Activated CD4-positive, alpha-beta memory T cell treated with anti-CD3 and anti-CD28 coated beads for 36 hours (primary cell): Measurements from ENCODE around the gene MBTD1. TPM values are rescaled to one million over a fixed set of nuclear protein-coding genes. Genes with fewer than 3 reads are reported as not detected.
A peak's percentile ranks its signal among the peaks of the same experiment; 100 is the strongest.
"Not testable (repeated sequence)": the region's sequence is repeated elsewhere in the genome, so short reads cannot be mapped to it uniquely, and the experiment has no call there.

Experiments
- CTCF ChIA-PET: fragments of 350-600 bp; sonication (Branson Sonifier 250); formaldehyde crosslinking; loops from one replicate; lab custom pipeline; 2021; ENCODE audit warnings: antibody characterized with exemption, inconsistent platforms; lab: Charles Lee
- POLR2A ChIA-PET: fragments of 350-600 bp; sonication (Branson Sonifier 250); formaldehyde crosslinking; loops from one replicate; lab custom pipeline; 2021; ENCODE audit warnings: antibody characterized with exemption; lab: Charles Lee
- DNase-seq: peaks from one replicate; pipeline ENCODE4 v3.0.0-alpha.2; 2020
- H3K27ac Mint-ChIP-seq: one replicate; pipeline ENCODE4 v1.8.0; 2021; ENCODE audit warnings: mixed read lengths
- H3K27me3 Mint-ChIP-seq: one replicate; pipeline ENCODE4 v1.8.0; 2021; ENCODE audit warnings: mixed read lengths
- H3K36me3 Mint-ChIP-seq: one replicate; pipeline ENCODE4 v1.8.0; 2021; ENCODE audit warnings: mixed read lengths
- H3K4me1 Mint-ChIP-seq: one replicate; pipeline ENCODE4 v1.8.0; 2021; ENCODE audit warnings: low read depth, mixed read lengths
- H3K4me3 Mint-ChIP-seq: one replicate; pipeline ENCODE4 v1.8.0; 2021; ENCODE audit warnings: mild to moderate bottlenecking, mixed read lengths
- H3K9me3 Mint-ChIP-seq: one replicate; pipeline ENCODE4 v1.8.0; 2021; ENCODE audit warnings: mixed read lengths
- intact Hi-C: fragments of 100-400 bp; cut with micrococcal nuclease; formaldehyde crosslinking; loops from one replicate; pipeline ENCODE4 v1.15.1; 2023
- total RNA-seq, 2 experiments: library from RNA; stranded (reverse); gene quantifications; one replicate each; pipeline ENCODE4 v1.2.3, GENCODE V29; 2021

MBTD1 gene
- total RNA-seq, 2 experiments from 2014 or later = 7.5 to 7.8 TPM

- Mint-ChIP-seq H3K4me1 (peaks cover 18% of the 10 kb centered on the region), H3K36me3 (peaks cover 34% of the 10 kb centered on the region)
- CTCF ChIA-PET = interaction anchor here (0.7 to 1.1 kb wide), 2 partner anchors 13 to 168 kb away, joined by 3 read pairs; no protein-coding TSS in a partner anchor
- H3K27me3 Mint-ChIP-seq, H3K27ac Mint-ChIP-seq, intact Hi-C loops, H3K4me3 Mint-ChIP-seq, POLR2A ChIA-PET, DNase-seq, H3K9me3 Mint-ChIP-seq: not testable (repeated sequence)
Measured at GRCh38 chr17:51172030-51172429, 87.8 kb downstream of the MBTD1 start.

GRCh38 chr17:51170736-51171135, 89.1 kb downstream of the MBTD1 start:
- DNase-seq = no peak
- ChIA-PET CTCF (no interaction called here), POLR2A (interaction anchor here (0.6 to 1.0 kb wide), 3 partner anchors 8 to 96 kb away, joined by 3 to 4 read pairs (median 4); no protein-coding TSS in a partner anchor)
- H3K36me3 Mint-ChIP-seq = peaks cover 34% of the 10 kb centered on the region
- no peak overlapping the region for H3K4me3 Mint-ChIP-seq
- no peaks in the 10 kb centered on the region for H3K27me3 Mint-ChIP-seq
- peaks cover 22% of the 10 kb centered on the region for H3K4me1 Mint-ChIP-seq
- no peak overlapping the region for H3K27ac Mint-ChIP-seq
- intact Hi-C loops = no loop called here
- H3K9me3 Mint-ChIP-seq = no peaks in the 10 kb centered on the region

GRCh38 chr17:51169340-51169739, 90.5 kb downstream of the MBTD1 start:
- peak overlapping the region; percentile 57 for H3K27ac Mint-ChIP-seq
- H3K4me3 Mint-ChIP-seq = no peak overlapping the region
- DNase-seq = no peak
- CTCF ChIA-PET = interaction anchor here (1.7 kb wide), 1 partner anchor 16 kb away, joined by 6 read pairs; the partner anchor contains the start of gene NME1
- no peaks in the 10 kb centered on the region for H3K9me3 Mint-ChIP-seq
- peaks cover 34% of the 10 kb centered on the region for H3K36me3 Mint-ChIP-seq
- no peaks in the 10 kb centered on the region for H3K27me3 Mint-ChIP-seq
- POLR2A ChIA-PET = no interaction called here
- intact Hi-C loops = loop anchor here (5.0 kb wide), 1 partner anchor 167 kb away; no protein-coding TSS in a partner anchor
- peaks cover 29% of the 10 kb centered on the region for H3K4me1 Mint-ChIP-seq

GRCh38 chr17:51166987-51167931, 92.6 kb downstream of the MBTD1 start:
- CTCF ChIA-PET = no interaction called here
- Mint-ChIP-seq H3K4me1 (peaks cover 29% of the 10 kb centered on the region), H3K4me3 (peak overlapping the region; percentile 79), H3K27me3 (no peaks in the 10 kb centered on the region), H3K27ac (peak overlapping the region; percentile 82), H3K9me3 (no peaks in the 10 kb centered on the region), H3K36me3 (peaks cover 35% of the 10 kb centered on the region)
- intact Hi-C loops = loop anchor here (1.0 to 5.0 kb wide), 4 partner anchors 14 to 165 kb away; partner anchors contain the start of genes MBTD1, NME1 and UTP18
- DNase-seq = peak; percentile 80
- POLR2A ChIA-PET = interaction anchor here (1.6 to 2.1 kb wide), 2 partner anchors 14 to 301 kb away, joined by 3 to 16 read pairs; partner anchors contain the start of genes NME1 and TOB1

- H3K4me1 Mint-ChIP-seq = peaks cover 29% of the 10 kb centered on the region
- peak; percentile 77 for DNase-seq
- no peaks in the 10 kb centered on the region for H3K27me3 Mint-ChIP-seq
- no peaks in the 10 kb centered on the region for H3K9me3 Mint-ChIP-seq
- H3K36me3 Mint-ChIP-seq = peaks cover 38% of the 10 kb centered on the region
- intact Hi-C loops = loop anchor here (1.0 to 5.0 kb wide), 4 partner anchors 13 to 164 kb away; partner anchors contain the start of genes MBTD1, NME1 and UTP18
- ChIA-PET CTCF (interaction anchor here (0.7 to 5.7 kb wide), 7 partner anchors 12 to 184 kb away, joined by 3 to 41 read pairs (median 4); partner anchors contain the start of genes NME1 and SPAG9), POLR2A (interaction anchor here (0.6 to 2.1 kb wide), 4 partner anchors 12 to 300 kb away, joined by 3 to 16 read pairs (median 4); partner anchors contain the start of genes NME1 and TOB1)
- H3K4me3 Mint-ChIP-seq = peak within 1 kb of the TSS; percentile 82
- peak within 1 kb of the TSS; percentile 89 for H3K27ac Mint-ChIP-seq
Measured at GRCh38 chr17:51166198-51166986, 93.5 kb downstream of the MBTD1 start, which contains the start of gene NME2. Gene NME2 (plus strand): TSS chr17:51166411. CDS start chr17:51166831, 420 bp downstream.

GRCh38 chr17:51165680-51166197, 94.1 kb downstream of the MBTD1 start:
- Mint-ChIP-seq H3K9me3 (no peaks in the 10 kb centered on the region), H3K4me3 (peak overlapping the region; percentile 82), H3K36me3 (peaks cover 38% of the 10 kb centered on the region), H3K27me3 (no peaks in the 10 kb centered on the region), H3K4me1 (peaks cover 29% of the 10 kb centered on the region), H3K27ac (peak overlapping the region; percentile 89)
- POLR2A ChIA-PET = interaction anchor here (0.6 to 2.1 kb wide), 5 partner anchors 11 to 300 kb away, joined by 3 to 16 read pairs (median 3); partner anchors contain the start of genes NME1 and TOB1
- intact Hi-C loops = loop anchor here (1.0 to 5.0 kb wide), 4 partner anchors 12 to 163 kb away; partner anchors contain the start of genes MBTD1, NME1 and UTP18
- no peak for DNase-seq
- CTCF ChIA-PET = interaction anchor here (0.7 to 5.7 kb wide), 7 partner anchors 11 to 183 kb away, joined by 3 to 41 read pairs (median 4); partner anchors contain the start of genes NME1 and SPAG9

- Mint-ChIP-seq H3K4me3 (peak overlapping the region; percentile 82), H3K27ac (peak overlapping the region; percentile 89), H3K27me3 (no peaks in the 10 kb centered on the region), H3K36me3 (peaks cover 41% of the 10 kb centered on the region), H3K4me1 (peaks cover 29% of the 10 kb centered on the region), H3K9me3 (no peaks in the 10 kb centered on the region)
- intact Hi-C loops = loop anchor here (5.0 kb wide), 1 partner anchor 163 kb away; no protein-coding TSS in a partner anchor
- POLR2A ChIA-PET = interaction anchor here (0.6 to 2.1 kb wide), 5 partner anchors 10 to 299 kb away, joined by 3 to 16 read pairs (median 3); partner anchors contain the start of genes NME1 and TOB1
- no peak for DNase-seq
- CTCF ChIA-PET = interaction anchor here (1.0 to 5.7 kb wide), 5 partner anchors 11 to 165 kb away, joined by 3 to 41 read pairs (median 4); partner anchors contain the start of genes NME1 and SPAG9
Measured at GRCh38 chr17:51164911-51165679, 94.8 kb downstream of the MBTD1 start.

GRCh38 chr17:51161541-51161940, 98.3 kb downstream of the MBTD1 start:
- H3K27me3 Mint-ChIP-seq = no peaks in the 10 kb centered on the region
- ChIA-PET CTCF (interaction anchor here (5.7 kb wide), 1 partner anchor 7 kb away, joined by 41 read pairs; the partner anchor contains the start of gene NME1), POLR2A (interaction anchor here (1.4 kb wide), 1 partner anchor 99 kb away, joined by 4 read pairs; the partner anchor contains the start of gene UTP18)
- no peak overlapping the region for H3K27ac Mint-ChIP-seq
- intact Hi-C loops = no loop called here
- peaks cover 19% of the 10 kb centered on the region for H3K4me1 Mint-ChIP-seq
- DNase-seq = no peak
- peaks cover 37% of the 10 kb centered on the region for H3K36me3 Mint-ChIP-seq
- H3K4me3 Mint-ChIP-seq = no peak overlapping the region
- H3K9me3 Mint-ChIP-seq = no peaks in the 10 kb centered on the region

GRCh38 chr17:51159604-51160003, 100.2 kb downstream of the MBTD1 start:
- DNase-seq = no peak
- intact Hi-C loops = no loop called here
- H3K27me3 Mint-ChIP-seq = no peaks in the 10 kb centered on the region
- no peak overlapping the region for H3K4me3 Mint-ChIP-seq
- H3K27ac Mint-ChIP-seq = no peak overlapping the region
- CTCF ChIA-PET = no interaction called here
- POLR2A ChIA-PET = interaction anchor here (0.7 kb wide), 1 partner anchor 208 kb away, joined by 3 read pairs; no protein-coding TSS in a partner anchor
- H3K36me3 Mint-ChIP-seq = peaks cover 46% of the 10 kb centered on the region
- H3K4me1 Mint-ChIP-seq = peaks cover 19% of the 10 kb centered on the region
- H3K9me3 Mint-ChIP-seq = no peaks in the 10 kb centered on the region

GRCh38 chr17:51155416-51155815, 104.4 kb downstream of the MBTD1 start:
- POLR2A ChIA-PET = interaction anchor here (1.0 kb wide), 1 partner anchor 10 kb away, joined by 3 read pairs; no protein-coding TSS in a partner anchor
- H3K27ac Mint-ChIP-seq = no peak overlapping the region

More at GRCh38 chr17:51155416-51155815, 104.4 kb downstream of the MBTD1 start:
- DNase-seq = no peak
- CTCF ChIA-PET = interaction anchor here (0.5 to 4.2 kb wide), 2 partner anchors 8 to 134 kb away, joined by 3 to 41 read pairs; partner anchors contain the start of gene NME2
- Mint-ChIP-seq H3K4me3 (peak overlapping the region; percentile 32), H3K36me3 (peaks cover 28% of the 10 kb centered on the region), H3K4me1 (peaks cover 19% of the 10 kb centered on the region), H3K9me3 (no peaks in the 10 kb centered on the region), H3K27me3 (no peaks in the 10 kb centered on the region)
- intact Hi-C loops = no loop called here
